ENCODE measurements around the gene PPM1K.

DNA sequence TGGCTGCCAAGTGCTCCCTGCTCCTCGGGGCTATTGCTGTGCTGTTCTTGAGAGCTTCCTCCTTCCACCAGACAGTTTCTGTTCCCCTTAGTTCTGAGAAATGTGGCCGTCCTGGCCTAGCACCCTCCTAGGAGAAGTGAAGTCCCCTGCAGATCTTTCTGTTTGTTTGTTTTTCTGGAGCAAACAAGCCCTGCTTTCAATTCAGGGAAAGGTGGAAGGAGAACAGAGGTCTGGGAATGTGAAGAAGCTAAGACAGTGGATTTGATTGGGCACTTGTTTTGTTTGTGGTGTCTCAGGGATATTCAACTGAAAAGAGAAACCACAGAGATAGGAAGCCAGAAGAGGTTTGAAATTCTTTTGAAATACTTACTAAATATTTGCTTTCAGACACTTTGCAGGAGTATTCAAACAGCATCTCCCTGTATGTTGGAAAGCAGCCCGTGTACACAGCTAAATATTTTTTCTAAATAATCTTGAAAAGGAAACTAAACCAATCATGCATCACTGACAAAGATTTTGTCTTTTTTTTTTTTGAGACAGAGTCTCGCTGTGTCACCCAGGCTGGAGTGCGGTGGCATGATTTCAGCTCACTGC lies 36.5 kb upstream of the PPM1K start:
- TF ChIP-seq, protein P1, sequence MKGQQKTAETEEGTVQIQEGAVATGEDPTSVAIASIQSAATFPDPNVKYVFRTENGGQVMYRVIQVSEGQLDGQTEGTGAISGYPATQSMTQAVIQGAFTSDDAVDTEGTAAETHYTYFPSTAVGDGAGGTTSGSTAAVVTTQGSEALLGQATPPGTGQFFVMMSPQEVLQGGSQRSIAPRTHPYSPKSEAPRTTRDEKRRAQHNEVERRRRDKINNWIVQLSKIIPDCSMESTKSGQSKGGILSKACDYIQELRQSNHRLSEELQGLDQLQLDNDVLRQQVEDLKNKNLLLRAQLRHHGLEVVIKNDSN (CRISPR knock-in tag; IDR thresholded peaks at IDR 0.05) = no peak
- TF ChIP-seq EZH2 (IDR thresholded peaks at IDR 0.05; ENCODE audit: borderline replicate concordance, low read depth, low read length) (no peak), NR2C2 (CRISPR knock-in tag; IDR thresholded peaks at IDR 0.05) (no peak), NR2C2 (tag; IDR thresholded peaks at IDR 0.05) (no peak), EWSR1 (IDR thresholded peaks at IDR 0.05; ENCODE audit: borderline replicate concordance, low read depth, partially characterized antibody) (no peak)
- TF ChIP-seq, protein P2, sequence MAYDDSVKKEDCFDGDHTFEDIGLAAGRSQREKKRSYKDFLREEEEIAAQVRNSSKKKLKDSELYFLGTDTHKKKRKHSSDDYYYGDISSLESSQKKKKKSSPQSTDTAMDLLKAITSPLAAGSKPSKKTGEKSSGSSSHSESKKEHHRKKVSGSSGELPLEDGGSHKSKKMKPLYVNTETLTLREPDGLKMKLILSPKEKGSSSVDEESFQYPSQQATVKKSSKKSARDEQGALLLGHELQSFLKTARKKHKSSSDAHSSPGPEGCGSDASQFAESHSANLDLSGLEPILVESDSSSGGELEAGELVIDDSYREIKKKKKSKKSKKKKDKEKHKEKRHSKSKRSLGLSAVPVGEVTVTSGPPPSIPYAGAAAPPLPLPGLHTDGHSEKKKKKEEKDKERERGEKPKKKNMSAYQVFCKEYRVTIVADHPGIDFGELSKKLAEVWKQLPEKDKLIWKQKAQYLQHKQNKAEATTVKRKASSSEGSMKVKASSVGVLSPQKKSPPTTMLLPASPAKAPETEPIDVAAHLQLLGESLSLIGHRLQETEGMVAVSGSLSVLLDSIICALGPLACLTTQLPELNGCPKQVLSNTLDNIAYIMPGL (CRISPR knock-in tag; IDR thresholded peaks at IDR 0.05) = no peak
